GM18861 (cell line): ENCODE results near the gene DYNC1I1.

ENCODE experiments used
- ATAC-seq: cut with Tn5 transposase; IDR thresholded peaks from one replicate; pipeline ENCODE4 v1.9.1; 2021; ENCODE audit not compliant: unreplicated experiment

The DYNC1I1 gene

DNA sequence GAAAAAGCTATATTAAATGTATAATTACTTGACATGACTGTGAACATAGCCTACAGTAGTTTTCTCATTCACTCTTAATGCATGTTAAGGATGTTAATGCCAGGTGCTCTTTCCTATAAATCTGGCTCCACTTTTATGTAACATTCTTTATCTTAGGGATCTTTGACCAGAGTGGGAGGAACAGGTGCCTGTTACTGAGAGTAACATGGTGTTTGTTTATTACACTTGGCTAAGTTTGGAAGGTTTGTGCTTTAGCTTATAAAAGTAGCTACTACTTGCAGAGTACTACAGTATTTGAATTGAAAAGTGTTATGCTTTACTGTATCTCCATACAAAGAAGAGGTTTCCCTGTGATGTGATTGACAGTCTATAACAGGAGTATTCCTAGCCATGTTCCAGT lies 183.4 kb downstream of the DYNC1I1 start:
- no peak for ATAC-seq

DNA sequence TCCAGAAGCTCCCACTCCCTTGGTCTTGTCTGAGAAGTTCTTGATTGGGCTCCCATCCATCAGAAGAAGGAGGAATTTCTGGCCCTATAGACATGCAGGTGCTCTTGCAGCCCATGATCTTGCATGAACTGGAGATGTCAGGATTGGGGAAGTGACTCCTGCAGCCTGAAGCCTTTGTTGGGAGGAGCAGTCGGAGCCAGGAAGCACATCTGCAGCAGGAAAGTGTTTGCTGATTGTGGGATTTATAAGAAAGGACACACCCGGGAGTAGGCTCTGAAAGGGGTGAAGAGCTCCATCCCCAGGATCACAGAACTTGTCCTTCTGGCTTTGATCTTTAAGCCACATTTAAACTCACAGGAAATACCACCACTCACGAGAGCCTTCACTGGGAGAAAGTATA lies 185.2 kb downstream of the DYNC1I1 start:
- no peak for ATAC-seq

- ATAC-seq = no peak
Measured at GRCh38 chr7:95960706-95961244, 188.4 kb downstream of the DYNC1I1 start.

DNA sequence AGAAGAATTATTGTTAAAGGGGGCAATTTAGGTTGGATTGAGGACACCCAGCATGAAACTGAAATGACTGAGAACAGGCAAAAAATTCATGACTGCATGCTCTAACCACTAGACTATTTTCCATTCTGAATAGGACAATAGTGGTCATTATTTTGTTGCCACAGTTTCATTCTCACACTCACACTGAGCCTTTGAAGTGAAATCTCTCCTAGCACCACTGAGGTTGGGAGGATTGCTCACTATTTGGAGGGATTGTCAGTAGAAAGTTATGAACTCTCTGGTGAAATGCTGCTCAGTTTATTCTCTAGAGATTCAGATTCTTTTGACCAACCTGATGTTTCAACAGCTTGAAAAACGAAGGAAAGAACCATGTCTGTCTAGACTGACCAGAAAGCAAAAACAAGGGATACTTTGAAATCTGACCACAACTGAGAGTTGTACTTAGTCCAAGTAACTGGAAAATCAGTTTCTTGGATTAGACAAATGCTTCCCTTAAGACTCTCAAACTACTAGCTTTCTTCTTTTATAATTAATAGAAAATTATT lies 191.2 kb downstream of the DYNC1I1 start:
- no peak for ATAC-seq

DNA sequence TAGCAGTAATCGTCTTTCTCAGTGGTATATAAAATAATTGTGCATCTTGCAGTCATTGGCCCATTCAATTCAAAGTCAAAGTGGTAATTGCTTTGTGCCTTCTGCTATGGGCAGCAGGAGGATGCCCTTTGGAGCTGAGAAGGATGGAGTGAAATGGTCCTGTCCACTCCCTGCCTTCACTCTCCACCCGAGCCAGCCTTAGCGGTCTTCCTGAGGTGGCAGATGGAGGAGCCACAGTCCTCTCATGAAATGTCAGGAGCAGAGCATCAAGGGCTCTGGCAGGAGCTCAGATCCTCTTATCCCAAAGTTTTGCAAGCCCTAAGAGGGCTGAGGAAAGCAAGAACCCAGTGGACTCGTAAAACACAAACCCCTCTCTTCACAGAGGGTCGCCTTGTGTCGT lies 199.4 kb downstream of the DYNC1I1 start:
- no peak for ATAC-seq

DNA sequence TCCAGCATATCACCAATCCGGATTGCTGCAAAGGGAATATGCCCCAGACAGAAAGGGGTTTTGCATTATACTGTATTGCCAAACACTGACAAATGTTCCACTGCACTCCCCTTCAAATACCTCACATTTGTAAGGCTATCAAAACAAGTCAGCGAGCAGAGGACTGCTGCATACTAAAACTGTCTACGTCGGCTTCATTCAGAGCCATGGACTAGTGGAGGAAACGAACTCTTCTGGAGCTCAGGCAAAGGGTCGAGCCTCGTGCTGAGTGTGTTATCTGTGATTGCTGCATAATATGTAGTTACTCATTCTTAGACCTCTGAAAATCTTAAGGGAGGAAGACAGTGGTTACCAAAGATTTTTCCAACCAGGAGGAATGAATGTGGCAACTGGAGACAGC lies 200.2 kb downstream of the DYNC1I1 start:
- no peak for ATAC-seq

DNA sequence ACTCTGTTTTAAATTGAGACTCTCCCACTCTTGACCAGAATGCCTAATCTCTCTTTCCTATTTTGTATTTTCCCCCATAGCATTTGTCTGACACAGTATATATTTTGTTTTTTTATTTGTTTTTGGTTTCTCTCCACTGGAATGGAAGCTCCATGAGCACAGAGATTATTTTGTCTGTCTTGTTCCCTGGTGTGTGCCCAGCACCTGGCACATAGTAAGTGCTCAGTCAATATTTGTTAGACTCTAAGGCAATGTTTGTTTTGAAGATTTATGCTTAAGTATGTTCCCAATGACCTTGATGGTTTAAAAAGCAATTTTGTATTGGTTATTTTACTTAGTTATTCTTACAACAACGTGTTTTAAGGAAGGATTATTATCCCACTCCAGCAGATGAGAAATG lies 201.8 kb downstream of the DYNC1I1 start:
- no peak for ATAC-seq

DNA sequence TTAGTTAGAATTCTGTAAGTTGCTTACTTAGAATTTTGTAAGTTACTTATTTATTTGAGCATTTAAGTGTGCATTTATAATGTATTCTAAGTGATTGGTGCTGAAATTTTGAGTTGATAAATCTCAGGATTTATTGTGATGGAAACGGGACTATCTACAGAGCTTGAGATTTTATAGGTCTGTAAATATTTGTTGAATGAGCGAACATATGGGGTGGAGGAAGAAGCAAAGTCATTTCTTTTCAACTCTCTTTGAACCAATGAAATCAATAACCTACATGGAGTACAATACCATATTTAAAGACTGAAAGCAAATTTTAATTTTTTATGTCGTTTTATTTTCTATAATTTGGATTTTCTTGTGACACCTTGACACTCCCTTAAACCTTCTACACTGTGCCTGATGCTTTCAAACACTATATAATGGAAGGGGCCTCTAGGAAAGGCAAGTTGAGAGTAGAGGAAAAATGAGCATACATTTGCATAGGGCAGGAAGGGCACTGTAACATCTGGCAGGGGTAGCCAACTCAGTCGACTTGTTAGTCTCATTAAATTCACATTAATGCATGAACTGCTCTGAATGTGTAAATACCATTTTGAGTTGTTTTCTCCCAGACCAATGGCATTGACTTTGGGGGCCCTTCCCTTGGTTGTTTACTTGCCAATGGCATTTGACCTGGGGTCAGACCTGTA lies 204.2 kb downstream of the DYNC1I1 start:
- no peak for ATAC-seq

DNA sequence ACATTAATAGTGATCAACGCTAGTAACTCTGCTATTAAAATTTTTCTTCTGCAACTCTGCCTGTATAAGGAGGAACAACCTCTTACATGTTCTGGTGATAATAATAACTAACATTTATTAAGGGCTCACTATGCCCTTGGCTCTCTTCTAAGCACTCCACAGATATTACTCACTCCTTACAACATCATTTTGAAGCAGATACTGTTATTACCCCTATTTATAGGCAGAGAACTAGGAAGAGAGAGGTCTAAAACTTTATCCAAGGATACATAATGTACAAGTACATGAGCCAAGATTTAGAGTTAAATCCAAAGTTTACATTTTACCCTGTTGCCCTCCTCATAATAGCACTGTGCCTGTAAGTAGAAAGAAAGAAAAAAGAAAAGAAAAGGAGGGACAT lies 205.6 kb downstream of the DYNC1I1 start:
- ATAC-seq = no peak

DNA sequence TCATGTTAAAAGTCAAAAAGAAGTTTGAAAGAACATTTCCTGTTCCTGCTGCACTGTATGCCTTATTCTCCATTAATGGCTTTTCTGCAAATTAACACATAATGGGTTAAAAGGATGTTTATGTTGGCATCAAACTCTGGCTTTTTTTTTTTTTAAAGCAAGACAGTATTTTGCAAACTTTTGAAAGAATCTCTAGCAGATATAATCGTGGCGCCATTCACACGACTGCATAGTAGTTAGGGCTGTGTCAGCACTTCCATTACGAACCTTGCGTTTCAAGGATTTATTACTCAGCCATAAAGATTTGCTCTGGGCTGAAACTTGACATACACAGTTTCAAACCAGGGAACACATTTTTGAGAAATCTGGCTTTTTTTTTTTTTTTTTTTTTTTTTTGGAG lies 207.8 kb downstream of the DYNC1I1 start:
- ATAC-seq = no peak

DNA sequence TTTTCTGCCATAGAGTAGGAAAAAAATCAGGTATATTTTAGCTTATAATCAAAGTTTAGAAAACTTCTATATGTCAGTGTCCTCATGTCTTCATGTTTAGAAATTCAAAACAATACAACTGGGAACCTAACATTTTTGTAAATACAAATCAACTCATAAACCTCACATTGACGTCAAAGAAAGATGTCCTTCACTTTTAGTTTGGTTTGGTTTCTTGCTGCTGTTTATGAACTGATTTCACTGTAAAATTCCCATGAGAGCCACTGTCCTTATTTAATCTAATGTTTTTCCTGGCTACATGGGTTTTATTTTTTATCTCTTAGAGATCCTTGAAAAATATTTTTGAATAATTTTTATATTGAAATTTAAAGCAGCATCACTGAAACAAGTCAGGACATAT lies 208.4 kb downstream of the DYNC1I1 start:
- no peak for ATAC-seq

DNA sequence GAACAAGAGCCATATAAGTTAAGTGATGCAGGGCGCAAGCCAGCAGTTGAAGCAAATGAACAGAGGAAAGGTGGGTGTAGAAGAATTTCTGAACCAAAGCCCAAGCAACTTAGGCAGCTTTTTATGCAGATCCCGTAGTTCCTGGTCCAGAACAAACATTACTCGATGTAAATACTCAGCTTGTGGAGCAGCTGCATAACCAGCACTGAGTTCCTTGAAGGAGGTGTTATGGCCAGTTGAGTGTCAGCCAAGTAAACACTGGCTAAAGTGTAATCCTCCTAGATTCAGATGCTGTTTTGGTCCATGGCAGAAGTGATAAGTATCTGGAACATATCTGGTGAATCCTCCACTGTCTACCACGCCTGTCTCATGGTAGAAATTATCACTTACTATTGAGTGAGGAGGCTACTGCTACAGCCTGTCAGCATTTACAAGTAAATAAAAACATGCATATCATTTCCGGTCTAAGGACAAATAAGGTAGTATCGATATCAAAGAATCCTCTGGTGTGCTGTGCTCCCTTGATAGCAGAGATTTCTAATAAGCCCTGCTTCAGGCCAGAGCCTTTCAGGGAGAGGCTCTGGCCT lies 213.9 kb downstream of the DYNC1I1 start:
- no peak for ATAC-seq

DNA sequence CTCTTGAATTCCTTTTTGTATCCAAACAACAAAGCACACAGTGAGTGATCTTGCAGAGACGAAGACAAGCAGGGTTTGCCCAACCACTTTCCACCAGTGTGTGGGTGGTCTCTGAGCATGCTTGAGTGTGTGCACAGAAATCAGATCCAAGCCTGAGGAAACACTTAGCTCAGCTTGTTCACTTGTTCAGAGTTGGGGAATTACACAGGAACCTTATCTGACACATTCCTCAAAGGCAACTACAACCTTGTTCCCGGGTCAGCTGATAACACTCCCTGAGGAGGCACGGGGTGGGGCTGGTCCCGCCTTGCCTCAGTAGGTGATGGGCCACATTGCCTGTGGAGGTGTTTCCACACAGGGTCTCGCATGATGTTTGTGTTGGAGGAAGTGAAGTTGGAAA lies 216.9 kb downstream of the DYNC1I1 start:
- ATAC-seq = no peak

GRCh38 chr7:95993380-95993779 lies 221.0 kb downstream of the DYNC1I1 start:
- ATAC-seq = no peak

- ATAC-seq = no peak
Measured at GRCh38 chr7:95996174-95996573, 223.8 kb downstream of the DYNC1I1 start.

DNA sequence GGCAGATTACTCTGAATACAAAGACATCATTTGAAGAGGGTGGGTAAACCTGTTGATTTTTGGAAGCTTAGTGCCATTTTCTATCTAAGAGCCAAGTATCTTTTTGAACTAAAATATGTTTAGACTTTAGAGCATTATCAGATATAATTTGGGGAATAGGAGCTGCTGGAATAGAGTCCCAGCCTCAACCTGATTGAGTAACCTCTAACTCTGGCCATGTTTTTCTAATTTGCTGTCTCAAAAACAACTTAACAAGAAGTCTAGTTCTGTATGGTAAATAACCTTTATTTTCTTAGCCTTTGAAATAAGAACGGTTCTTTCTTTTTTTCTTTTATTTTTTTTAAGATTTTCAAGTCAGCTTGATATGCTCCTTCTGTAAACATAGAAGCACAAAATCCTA lies 224.5 kb downstream of the DYNC1I1 start:
- ATAC-seq = no peak

GRCh38 chr7:95997632-95998031 lies 225.3 kb downstream of the DYNC1I1 start:
- no peak for ATAC-seq

DNA sequence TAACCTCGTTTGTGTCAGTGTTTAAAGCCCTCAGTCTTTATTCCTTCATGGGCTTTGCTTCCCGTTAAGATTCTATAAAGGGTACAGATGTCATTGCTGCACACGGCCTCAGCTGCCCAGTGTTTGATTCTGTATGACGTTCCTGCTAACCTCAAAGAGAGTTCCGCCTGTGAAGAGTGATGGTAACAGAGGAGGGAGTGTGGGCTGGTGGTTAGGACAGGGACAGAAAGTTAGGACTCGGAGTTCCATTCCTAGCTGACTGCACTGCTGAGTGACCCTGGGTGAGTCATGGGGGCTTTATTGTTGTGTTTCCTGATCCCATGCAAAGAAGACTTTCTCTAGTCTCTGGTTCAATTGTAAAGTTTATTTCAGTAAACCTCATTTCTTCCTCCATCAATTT lies 227.1 kb downstream of the DYNC1I1 start:
- ATAC-seq = no peak

GRCh38 chr7:96004578-96004977 lies 232.2 kb downstream of the DYNC1I1 start:
- no peak for ATAC-seq

DNA sequence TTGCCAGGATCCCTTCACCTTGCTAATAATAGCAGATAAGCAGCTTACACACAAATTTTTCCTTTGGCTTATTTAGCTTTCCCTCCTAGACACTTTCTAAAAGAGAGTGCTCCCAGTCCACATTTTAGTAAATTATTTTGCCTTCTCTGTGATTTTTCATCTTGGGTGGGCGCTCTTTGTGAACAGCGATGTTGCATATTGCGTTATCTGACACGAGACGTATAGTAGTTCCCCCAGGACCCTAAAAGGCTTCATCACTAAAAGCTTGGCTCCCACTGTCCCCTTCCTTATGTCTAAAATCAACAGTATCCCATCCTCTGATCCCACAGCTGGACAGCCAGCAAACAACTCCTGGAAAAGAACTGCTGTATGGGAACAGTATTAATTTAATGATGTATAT lies 232.9 kb downstream of the DYNC1I1 start:
- ATAC-seq = no peak

GRCh38 chr7:96009148-96009547 lies 236.8 kb downstream of the DYNC1I1 start:
- ATAC-seq = no peak

- no peak for ATAC-seq
Measured at GRCh38 chr7:96013836-96014235, 241.5 kb downstream of the DYNC1I1 start.

GRCh38 chr7:96014617-96015016 lies 242.3 kb downstream of the DYNC1I1 start:
- no peak for ATAC-seq
